ENCODE results near the gene LSP1. TPM values are rescaled to one million over a fixed set of nuclear protein-coding genes. Genes with fewer than 3 reads are reported as not detected.

Gene LSP1
- total and polyA plus RNA-seq, 2 of the 13 experiments (the other 11 are each of a cell fraction or from before 2014, with no cell fraction given), result 0.59 to 1.00 TPM

DNA sequence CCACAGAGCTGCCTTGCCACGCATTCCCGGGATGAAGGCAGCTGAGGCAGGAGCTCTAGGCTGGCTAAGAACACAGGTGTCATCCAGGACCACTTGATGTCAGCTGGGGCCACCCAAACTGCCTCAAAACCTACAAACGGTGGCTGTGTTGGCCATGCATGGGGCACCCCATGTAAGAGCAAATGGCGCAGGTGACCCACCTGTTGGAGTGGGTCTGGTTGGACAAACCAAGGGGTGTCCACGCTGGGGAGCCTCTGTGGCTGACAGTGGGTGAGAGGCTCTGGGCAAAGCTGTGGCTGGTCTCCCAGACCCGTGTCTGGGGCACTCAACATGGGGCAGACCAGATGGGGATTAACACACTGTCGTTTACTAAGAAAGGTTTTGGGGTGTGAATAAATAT is 37.1 kb upstream of the LSP1 start:
- H3K4me3 ChIP-seq (replicated peaks in 1 of 3; ENCODE audit: insufficient read depth in 1 of 3, low read depth in 2 of 3, low read length in 3 of 3), result no peak overlapping the region
- CTCF ChIA-PET (ENCODE audit: low intra/inter-chr PET ratio, low total read pairs), result no interaction called here
- DNase-seq (ENCODE audit: low spot score) (no peak), FAIRE-seq (no peak), ATAC-seq (no peak)
- intact Hi-C loops (cut with micrococcal nuclease; ENCODE audit: unreplicated experiment), result no loop called here
- TF ChIP-seq PCBP1 (IDR thresholded peaks at IDR 0.05; ENCODE audit: borderline replicate concordance, low read depth, low read length) (no peak), ZNF720 (CRISPR knock-in tag; IDR thresholded peaks at IDR 0.05) (no peak), NFYB (CRISPR knock-in tag; IDR thresholded peaks at IDR 0.05) (no peak)
- no peak overlapping the region for H3K9ac ChIP-seq (ENCODE audit: insufficient read depth, low read depth, low read length)
- peaks cover 3 to 57% of the 10 kb centered on the region in 2 experiments; a peak in 3 of 5 replicates for H3K27me3 ChIP-seq (ENCODE audit: control insufficient read depth in 1 of 2, insufficient read depth in 2 of 2, low read length in 2 of 2)
- no peaks in the 10 kb centered on the region for H3K79me2 ChIP-seq (ENCODE audit: insufficient read depth, low read length)
- POLR2A ChIA-PET, result no interaction called here
- H3K36me3 ChIP-seq (replicated peaks in 1 of 2; ENCODE audit: control insufficient read depth in 1 of 2, insufficient read depth in 2 of 2, low read length in 2 of 2), result no peaks in the 10 kb centered on the region
- no peaks in the 10 kb centered on the region for H3K4me1 ChIP-seq (ENCODE audit: insufficient read depth, low read length)
- H3K4me2 ChIP-seq (ENCODE audit: low read depth, low read length), result no peak overlapping the region
- 16% methylated on average over 6 of the region's 7 CpGs for WGBS (ENCODE audit: low lambda C conversion rate)
- no peaks in the 10 kb centered on the region for H4K20me1 ChIP-seq (ENCODE audit: insufficient read depth, low read length)
- in situ Hi-C loops (cut with HindIII; ENCODE audit: extremely low pct_ligation_motif_present, low pct_unique_long_range_greater_than_20kb), result no loop called here
- H3K9me3 ChIP-seq (ENCODE audit: low read length), result 0 out of 2 replicates have a peak, but pooled peaks cover 3% of the 10 kb centered on the region
- no peak overlapping the region for H3K27ac ChIP-seq (ENCODE audit: extremely low read length, insufficient read depth, low read length)
- no TSS peak for BruUV-seq (replicated peaks)
- H2AFZ ChIP-seq (ENCODE audit: low read length), result no peak overlapping the region

DNA sequence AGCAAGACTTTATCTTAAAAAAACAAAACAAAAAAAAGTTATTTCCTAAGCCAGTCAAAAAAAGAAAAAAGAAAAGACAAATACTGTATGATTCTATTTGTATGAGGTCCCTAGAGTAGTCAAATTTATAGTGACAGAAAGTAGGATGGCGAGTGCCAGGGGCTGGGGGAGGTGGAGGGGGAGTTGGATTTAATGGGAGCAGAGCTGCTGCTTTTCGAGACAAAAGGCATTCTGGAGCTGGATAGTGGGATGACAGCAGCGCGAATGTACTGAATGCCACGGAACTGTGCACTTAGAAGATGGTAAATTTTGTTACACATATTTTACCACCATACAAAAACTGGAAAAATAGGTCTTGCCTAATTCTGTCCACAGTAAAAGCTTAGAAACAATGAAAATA is 35.9 kb upstream of the LSP1 start:
- in situ Hi-C loops (cut with HindIII; ENCODE audit: extremely low pct_ligation_motif_present, low pct_unique_long_range_greater_than_20kb), result no loop called here
- no peak for ATAC-seq
- POLR2A ChIA-PET, result no interaction called here

More for the DNA sequence above, 35.9 kb upstream of the LSP1 start:
- Histone ChIP-seq H3K4me3 (replicated peaks in 1 of 3; ENCODE audit: insufficient read depth in 1 of 3, low read depth in 2 of 3, low read length in 3 of 3) (no peak overlapping the region), H3K79me2 (ENCODE audit: insufficient read depth, low read length) (no peaks in the 10 kb centered on the region), H4K20me1 (ENCODE audit: insufficient read depth, low read length) (no peaks in the 10 kb centered on the region), H3K27ac (ENCODE audit: extremely low read length, insufficient read depth, low read length) (no peak overlapping the region), H3K4me2 (ENCODE audit: low read depth, low read length) (no peak overlapping the region), H3K4me1 (ENCODE audit: insufficient read depth, low read length) (no peaks in the 10 kb centered on the region), H2AFZ (ENCODE audit: low read length) (no peak overlapping the region), H3K9me3 (ENCODE audit: low read length) (0 out of 2 replicates have a peak, but pooled peaks cover 3% of the 10 kb centered on the region), H3K9ac (ENCODE audit: insufficient read depth, low read depth, low read length) (no peak overlapping the region), H3K36me3 (replicated peaks in 1 of 2; ENCODE audit: control insufficient read depth in 1 of 2, insufficient read depth in 2 of 2, low read length in 2 of 2) (no peaks in the 10 kb centered on the region), H3K27me3 (ENCODE audit: control insufficient read depth in 1 of 2, insufficient read depth in 2 of 2, low read length in 2 of 2) (peaks cover 3 to 51% of the 10 kb centered on the region in 2 experiments; a peak in 3 of 5 replicates)
- DNase-seq (ENCODE audit: low spot score), result no peak
- no peak for FAIRE-seq
- intact Hi-C loops (cut with micrococcal nuclease; ENCODE audit: unreplicated experiment), result no loop called here
- BruUV-seq (replicated peaks), result no TSS peak
- TF ChIP-seq HNRNPLL (IDR thresholded peaks at IDR 0.05; ENCODE audit: low read depth, low read length, poor library complexity, severe bottlenecking), result no peak
- TF ChIP-seq NFKBIZ (CRISPR knock-in tag; IDR thresholded peaks at IDR 0.05), result no peak
- TF ChIP-seq ZNF160 (CRISPR knock-in tag; IDR thresholded peaks at IDR 0.05), result no peak
- 21% methylated on average over 5 of the region's 5 CpGs for WGBS (ENCODE audit: low lambda C conversion rate)
- CTCF ChIA-PET (ENCODE audit: low intra/inter-chr PET ratio, low total read pairs), result no interaction called here

All from HepG2 (cell line).